ENCODE measurements around the gene PCDH1.

The PCDH1 gene

GRCh38 chr5:141853895-141854626 is 24.1 kb downstream of the PCDH1 start:
- DNase-seq (ENCODE audit: low read depth) = no peak

- DNase-seq (ENCODE audit: low read depth) = no peak
Measured at GRCh38 chr5:141852448-141852847, 25.8 kb downstream of the PCDH1 start.

GRCh38 chr5:141851195-141851874 is 26.9 kb downstream of the PCDH1 start:
- DNase-seq (ENCODE audit: low read depth) = no peak

- DNase-seq (ENCODE audit: low read depth) = no peak
Measured at GRCh38 chr5:141850786-141851185, 27.4 kb downstream of the PCDH1 start.

- no peak for DNase-seq (ENCODE audit: low read depth)
Measured at GRCh38 chr5:141850244-141850768, 27.9 kb downstream of the PCDH1 start.

GRCh38 chr5:141849415-141850243 is 28.6 kb downstream of the PCDH1 start:
- peak; percentile 44 for DNase-seq (ENCODE audit: low read depth)

- DNase-seq (ENCODE audit: low read depth) = no peak
Measured at GRCh38 chr5:141848744-141849414, 29.3 kb downstream of the PCDH1 start.

GRCh38 chr5:141846031-141846430 is 32.2 kb downstream of the PCDH1 start:
- no peak for DNase-seq (ENCODE audit: low read depth)

GRCh38 chr5:141845371-141845851 is 32.8 kb downstream of the PCDH1 start:
- no peak for DNase-seq (ENCODE audit: low read depth)

- DNase-seq (ENCODE audit: low read depth) = no peak
Measured at GRCh38 chr5:141844414-141845097, 33.7 kb downstream of the PCDH1 start.

- DNase-seq (ENCODE audit: low read depth) = no peak
Measured at GRCh38 chr5:141843156-141843927, 34.9 kb downstream of the PCDH1 start.

GRCh38 chr5:141841378-141842180 is 36.6 kb downstream of the PCDH1 start:
- DNase-seq (ENCODE audit: low read depth) = no peak

- DNase-seq (ENCODE audit: low read depth) = no peak
Measured at GRCh38 chr5:141840826-141841360, 37.3 kb downstream of the PCDH1 start.

- DNase-seq (ENCODE audit: low read depth) = no peak
Measured at GRCh38 chr5:141840280-141840812, 37.9 kb downstream of the PCDH1 start.

- DNase-seq (ENCODE audit: low read depth) = no peak
Measured at GRCh38 chr5:141839015-141839513, 39.1 kb downstream of the PCDH1 start.

- DNase-seq (ENCODE audit: low read depth) = no peak
Measured at GRCh38 chr5:141838326-141839014, 39.7 kb downstream of the PCDH1 start.

GRCh38 chr5:141835928-141836670 is 42.1 kb downstream of the PCDH1 start:
- DNase-seq (ENCODE audit: low read depth) = no peak

Measured in T-helper 22 cell (primary cell).